Stimulated activated CD8-positive, alpha-beta memory T cell treated with anti-CD3 and anti-CD28 coated beads, Interleukin-4, amount 100 ng/mL, for 1 hour (primary cell): ENCODE measurements around the gene FBXL7.

Source experiments
- DNase-seq, 2 donors: peaks; one replicate each; pipeline ENCODE4 v3.0.0-alpha.2; 2020; ENCODE audit warnings: low read depth in 2 of 2, low spot score in 1 of 2

Gene FBXL7

DNA sequence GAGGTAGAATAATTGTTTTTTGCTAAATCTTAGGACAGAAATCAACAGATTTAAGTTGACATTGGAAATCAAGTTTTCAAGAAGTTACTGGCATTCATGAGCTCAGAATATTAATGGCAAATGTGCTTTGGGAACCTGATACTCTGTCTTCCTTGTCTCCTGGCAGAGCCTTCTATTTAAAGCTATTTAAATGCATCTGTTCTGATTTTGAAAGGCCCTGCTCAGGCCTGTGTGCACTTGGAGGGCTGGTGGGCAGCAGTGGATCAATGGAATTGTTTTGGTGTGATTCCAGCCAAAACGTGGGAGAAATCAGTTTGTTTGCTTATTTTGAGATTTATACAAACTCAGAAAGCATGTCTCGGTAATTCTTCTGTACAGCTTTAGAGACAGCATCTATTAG is 38.5 kb downstream of the FBXL7 start:
- no peak for DNase-seq

DNA sequence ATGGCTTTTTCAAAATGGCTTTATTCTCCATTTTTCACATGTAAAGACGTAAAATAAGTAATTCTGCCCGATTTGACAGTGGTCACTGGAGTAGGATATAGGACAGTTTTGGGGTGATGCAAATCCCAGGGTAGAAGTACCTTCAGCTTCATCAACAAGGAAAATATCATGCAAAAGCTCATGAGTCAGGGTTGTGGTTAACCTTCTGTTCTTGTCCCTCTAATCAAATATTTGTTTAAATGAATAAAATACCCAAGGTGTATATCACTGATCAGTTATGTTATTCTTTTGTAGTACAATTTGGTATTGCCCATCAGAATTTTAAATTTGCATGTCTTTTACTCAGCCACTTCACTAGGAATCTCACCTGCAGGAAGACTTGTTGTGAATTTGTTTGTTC is 40.0 kb downstream of the FBXL7 start:
- no peak for DNase-seq

DNA sequence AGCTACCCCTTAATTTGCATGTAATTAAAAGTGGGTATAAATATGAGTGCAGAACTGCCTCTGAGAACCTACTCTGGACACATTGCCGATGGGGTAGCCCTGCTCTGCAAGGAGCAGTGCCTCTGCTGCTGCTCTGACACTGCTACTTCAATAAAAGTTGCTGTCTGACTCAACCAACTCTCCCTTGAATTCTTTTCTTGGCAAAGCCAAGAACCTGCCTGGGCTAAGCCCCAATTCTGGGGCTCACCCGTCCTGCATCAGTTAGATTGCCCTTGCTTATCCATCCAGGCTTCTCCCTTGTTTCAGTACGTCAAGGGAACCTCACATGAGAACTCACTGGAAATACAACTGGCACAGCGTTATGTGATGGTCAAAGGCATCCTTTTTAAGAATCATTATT is 44.1 kb downstream of the FBXL7 start:
- no peak for DNase-seq

DNA sequence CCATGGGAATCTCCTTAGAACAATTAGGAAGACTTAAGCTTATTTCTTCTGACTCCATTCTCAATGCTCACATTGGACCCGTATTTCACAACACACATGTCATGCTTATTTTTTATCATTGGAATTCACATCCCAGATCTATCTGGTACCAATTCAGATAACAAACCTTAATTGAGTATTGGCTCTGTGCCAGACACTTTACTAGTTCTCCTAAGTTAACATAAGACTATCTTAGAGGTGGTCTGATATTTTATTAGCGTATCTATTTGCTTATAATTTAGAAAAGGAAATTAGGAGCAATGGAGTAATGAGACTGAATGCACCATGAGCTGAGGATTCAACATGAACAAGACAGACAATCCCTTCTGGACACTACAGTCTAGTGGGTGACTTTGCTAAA is 45.1 kb downstream of the FBXL7 start:
- DNase-seq, result no peak

DNA sequence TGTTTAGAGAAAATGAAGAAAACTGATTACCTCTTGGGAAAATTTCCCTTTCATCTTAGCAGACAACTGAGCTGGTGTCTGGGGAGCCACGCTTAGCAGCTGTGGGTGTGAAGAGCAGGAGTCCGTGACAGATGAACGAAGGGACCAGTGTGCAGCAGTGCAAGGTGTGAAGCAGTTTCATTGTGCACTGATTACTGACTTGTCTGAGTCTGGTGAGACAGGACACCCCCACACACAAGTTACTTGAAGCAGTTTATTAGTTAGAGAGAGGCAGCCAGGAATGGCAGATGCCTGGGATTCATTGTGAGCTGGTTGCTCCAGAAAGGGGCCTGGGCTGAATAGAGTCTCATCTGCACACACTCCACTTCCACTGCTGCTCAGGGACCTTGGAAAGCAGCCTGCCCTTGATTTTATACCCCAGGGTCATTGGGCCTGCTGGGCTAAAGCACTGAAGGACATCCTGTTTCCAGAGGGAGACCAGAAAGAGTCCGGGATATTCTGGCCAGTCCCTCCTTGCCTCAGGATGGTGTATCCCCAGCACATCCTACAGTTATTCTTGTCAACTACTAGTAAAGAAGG is 47.4 kb downstream of the FBXL7 start:
- no peak for DNase-seq

DNA sequence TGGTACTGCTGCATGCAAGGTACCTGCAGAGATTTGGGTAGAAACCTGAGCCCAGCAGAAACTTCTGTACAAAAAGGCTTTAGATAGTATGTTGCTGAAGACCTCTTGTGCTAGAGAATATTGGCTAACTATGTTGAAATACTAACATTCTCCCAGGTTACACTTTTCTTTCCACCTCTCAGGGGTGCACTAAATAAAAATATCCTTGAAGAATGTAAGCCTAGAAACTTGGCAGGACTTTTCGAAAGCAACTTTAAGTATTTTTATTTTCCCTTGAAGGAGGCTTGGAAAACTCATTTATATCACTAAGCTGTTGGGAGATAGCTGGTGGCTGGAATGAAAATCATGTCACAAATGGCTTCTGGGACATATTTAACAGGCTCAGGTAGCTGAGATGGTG is 50.0 kb downstream of the FBXL7 start:
- no peak for DNase-seq

DNA sequence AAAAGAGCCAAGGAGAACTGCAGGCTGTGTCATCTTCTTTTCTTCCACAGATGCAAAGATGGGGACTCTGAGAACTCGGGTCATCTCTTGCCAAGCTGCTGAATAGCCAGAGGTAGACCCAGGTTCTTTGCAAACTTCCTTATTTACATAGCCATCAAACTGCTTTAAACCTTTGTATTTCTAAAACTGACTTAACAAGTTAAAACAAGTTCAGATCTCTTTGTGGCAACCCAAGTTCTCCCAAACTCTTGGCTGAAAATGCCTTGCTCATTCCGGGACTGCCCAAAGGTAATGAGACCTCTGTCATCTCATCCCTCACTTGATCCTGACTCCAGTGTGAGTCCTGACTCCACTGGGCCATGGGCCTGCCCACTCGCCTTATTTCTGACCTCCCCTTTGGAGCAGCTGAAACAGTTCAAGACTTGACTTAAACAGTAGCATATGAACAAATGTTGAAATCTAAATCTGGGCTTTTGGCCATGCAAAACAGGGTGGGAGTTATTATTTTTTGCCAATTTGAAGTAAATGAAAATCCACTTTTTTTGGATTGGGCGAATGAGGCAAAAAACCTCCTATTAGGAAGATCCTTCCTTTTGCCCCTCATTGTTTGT is 50.6 kb downstream of the FBXL7 start:
- no peak for DNase-seq

DNA sequence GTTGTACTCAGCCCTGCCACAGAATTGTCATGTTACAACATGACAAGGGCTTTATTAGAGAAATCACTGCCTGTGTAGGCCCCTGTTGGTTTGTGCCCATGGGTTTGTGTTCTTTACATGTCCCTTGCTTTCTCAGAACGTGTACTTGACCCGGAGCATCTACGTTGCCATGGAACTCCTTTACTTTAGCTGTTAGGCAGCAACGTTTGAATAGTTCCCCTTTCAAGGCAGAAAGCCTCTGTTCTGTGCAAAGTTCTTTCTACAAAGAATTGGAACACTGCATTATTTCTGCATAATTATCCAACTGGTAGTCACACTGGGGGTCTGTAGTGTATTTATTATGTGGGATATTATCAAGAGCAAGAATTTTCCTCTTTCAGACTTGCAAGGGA is 51.1 kb downstream of the FBXL7 start:
- no peak for DNase-seq

DNA sequence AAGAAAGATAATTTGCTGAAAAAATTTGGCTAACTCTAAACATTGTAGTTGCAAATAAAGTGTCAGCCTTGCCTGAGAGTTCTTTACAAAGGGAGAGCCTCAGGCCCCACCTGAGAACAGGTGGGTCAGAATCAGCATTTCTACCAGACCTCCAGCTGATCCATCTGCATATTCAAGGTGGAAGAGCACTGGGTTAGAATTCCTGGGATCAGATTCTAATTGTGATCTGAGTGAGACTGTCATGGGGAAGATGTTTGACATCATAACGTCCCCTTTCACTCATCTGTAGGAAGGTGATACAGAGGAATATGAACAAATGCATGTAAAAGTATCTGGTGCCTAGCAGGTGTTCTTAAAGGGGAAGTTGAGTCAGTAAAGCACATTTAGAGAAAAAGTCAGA is 54.6 kb downstream of the FBXL7 start:
- no peak for DNase-seq

DNA sequence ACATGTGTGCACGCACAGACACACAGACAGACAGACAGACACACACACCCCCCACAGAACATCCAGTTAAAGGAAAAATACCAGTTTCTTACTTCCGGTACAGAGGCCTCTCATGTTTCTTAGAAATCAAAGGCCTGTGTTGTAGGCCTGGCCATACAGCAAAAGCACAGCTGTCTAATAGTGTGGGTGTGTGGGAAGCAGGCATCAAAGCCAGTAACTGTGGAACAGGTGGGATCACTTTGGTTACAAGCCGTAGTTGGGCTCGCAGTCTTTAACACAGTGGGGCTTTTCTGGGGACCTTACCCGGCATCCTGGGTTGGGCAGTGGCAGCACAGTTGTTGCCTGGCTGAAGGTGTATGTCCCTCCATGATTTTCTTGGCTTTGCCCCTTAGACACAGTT is 55.2 kb downstream of the FBXL7 start:
- DNase-seq, result no peak

DNA sequence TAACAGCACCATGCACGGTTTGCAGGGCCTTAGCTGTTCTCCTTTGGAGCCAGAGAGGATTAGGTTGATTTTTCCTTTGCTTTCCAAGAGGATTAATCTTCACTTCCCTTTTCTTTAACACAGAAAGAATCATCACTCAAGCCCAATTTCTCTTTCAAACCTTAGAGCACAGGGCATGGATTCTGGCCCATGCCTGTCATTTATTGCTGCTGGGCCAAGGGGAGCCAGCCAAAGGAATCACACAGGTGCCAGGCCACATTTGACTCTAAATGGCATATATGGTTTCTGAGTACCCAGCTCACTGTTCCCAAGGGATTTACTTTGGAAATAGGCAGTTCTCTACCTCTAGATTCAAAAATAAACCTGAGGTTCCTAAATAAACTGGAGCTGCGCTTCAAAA is 58.3 kb downstream of the FBXL7 start:
- no peak for DNase-seq

DNA sequence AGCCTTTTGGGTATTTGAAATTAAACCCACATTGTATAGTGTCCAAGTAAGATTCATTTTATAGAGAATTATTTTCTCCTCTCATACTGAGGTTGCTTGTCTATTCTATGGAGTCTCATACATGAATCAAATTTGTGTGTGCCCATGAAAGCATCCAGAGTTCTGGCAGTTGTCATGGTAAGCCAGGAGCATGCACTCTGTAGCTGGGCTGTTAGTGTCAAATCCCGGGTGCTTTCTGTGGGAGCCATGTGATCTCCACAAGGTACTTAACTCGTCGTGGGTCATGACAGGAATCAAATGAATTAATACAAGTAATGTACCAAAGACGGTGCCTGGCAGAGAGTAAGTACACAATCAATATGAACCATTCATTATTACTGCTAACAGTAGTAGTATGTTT is 58.7 kb downstream of the FBXL7 start:
- no peak for DNase-seq

DNA sequence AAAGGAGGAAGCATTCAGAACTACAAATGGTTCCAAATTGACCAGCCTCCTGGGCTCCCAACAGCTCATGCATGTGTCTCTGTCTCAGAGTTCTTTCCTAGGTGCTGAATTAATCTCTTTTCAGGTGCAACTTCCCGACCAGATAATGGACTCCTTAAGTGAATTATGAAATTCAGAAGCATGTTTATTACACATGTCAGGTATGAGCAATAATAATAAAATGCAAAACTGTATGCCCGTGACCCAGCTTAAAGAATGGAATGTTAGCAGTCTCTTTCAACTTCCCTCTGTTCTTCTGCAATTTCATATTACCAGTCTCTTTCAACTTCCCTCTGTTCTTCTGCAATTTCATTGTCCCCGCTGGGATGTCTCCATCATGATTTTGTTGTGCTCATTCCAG is 60.4 kb downstream of the FBXL7 start:
- DNase-seq, result no peak

DNA sequence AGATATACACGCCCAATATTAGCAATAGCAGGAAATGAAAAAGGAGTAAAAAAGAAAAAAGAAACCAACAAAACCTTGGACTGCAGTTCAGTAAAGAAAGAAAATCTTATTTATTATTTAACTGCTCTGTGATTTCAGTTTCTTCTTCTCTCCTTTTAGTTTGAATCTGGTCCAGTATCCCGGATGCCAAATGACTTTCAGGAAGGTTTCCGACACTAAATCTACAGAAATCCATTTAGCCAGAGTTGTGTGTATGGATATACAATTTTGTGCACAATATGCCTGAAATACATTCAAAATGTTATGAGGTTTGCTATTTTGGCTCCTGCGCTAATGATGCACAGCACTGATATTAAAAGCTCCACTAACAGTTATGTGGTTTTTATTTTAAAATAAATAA is 64.5 kb downstream of the FBXL7 start:
- DNase-seq, result no peak

DNA sequence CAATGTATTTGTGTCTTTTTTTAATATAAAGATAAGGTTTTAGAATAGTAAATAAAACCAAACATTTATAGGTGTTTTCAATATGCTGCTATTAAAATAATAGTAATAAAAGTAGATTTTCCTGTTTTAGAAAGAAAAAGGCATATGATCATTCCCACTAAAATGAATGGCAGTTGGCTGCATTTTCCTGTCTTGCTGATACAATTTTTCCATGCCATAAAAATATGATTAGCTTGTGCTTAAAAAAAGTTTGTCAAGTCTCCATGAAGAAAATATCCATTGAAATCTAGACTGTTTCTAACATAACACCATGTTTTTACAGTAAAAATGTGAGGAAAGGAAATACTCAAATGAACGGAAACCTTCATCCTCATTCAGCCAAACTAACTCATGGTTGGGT is 65.0 kb downstream of the FBXL7 start:
- DNase-seq, result no peak

DNA sequence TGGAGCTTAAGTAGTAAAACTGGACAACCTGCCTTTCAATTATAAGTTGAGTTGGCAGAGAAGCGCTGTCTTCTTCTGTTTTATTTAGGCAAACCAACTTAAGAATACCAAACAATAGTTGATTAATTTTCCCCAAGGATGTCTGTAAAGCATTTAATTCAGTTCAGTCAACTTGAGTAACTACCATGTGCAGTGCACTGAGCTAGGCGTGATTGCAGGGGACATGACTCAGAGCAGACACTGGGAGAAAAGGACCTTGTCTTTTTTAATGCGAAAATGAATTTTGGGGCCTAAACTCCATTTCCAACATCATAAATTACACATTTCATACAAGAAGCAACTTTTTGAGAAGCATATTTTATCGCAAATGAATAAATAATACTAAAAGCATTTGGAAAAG is 66.3 kb downstream of the FBXL7 start:
- no peak for DNase-seq

DNA sequence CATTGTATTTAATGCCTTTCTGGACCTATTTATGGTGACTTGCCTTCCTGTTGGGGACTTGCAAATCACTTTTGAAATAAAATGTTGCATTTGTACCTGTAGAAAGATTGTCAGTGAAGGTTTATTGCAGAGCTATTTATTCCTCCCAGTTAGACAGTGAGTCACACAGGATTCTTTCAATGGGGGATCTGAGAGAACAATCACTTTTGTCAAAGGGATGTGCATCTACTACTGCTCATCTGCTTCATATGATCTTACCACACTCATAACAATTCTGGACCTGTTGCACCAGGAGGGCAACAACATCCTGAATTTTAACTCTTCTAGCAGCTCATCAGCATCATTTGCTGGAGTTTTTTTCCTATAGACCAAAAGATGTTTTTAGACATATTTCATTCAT is 66.8 kb downstream of the FBXL7 start:
- DNase-seq, result no peak

DNA sequence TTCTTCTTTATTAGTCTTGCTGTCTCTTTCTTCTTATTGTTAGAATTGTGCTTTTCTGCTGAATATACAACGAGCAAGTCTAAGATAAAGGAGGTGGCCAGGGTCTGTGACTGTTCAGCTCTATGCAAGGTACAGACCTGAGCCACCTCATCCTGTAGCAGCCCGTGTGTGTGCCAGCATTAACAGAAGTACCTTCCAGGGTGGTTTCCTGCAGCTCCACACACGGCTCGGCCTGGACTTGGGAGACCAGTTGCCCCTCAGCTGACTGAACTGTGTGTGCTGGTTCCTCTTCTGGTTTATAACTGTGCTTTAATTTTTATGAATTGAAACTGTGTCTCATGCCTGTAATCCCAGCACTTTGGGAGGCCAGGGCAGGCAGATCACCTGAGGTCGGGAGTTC is 70.5 kb downstream of the FBXL7 start:
- DNase-seq, result no peak

DNA sequence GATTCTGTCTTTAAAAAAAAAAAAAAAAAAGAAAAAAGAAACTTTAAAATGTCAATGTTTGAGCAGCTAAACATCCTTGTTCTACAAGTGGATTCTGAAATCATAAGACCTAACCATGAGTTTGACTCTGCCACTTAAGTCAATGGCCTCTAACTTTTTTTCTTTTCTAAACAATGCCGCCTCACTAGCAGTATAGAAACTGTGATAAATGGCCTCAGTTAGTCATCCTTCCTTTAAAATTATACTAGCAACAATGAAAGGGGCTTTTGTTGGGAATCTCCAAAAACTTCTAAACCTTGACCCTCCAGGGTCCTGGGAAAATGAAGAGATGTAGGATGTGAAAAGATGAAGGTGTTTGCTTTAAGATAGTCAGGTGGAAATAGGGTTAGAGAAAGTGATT is 71.1 kb downstream of the FBXL7 start:
- DNase-seq, result no peak

DNA sequence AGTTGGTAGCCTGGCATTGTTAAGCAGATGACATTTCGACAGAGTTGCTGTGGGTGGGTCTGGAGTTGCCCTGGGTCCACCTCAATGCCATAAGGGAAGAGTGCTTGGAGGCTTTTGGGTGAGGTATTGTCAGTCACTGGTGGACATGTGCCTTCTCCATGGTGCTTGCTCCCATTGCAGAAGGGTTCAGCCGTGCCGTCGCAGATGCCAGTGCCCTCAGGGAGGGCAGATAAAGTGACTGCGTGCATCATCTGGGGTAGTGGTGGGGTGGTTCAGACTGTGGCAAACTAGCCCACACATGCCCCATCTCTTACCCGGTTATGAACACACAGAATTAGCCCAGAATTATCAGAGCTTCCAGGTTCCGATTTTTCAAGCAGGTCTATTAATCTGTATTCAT is 71.6 kb downstream of the FBXL7 start:
- DNase-seq, result no peak

DNA sequence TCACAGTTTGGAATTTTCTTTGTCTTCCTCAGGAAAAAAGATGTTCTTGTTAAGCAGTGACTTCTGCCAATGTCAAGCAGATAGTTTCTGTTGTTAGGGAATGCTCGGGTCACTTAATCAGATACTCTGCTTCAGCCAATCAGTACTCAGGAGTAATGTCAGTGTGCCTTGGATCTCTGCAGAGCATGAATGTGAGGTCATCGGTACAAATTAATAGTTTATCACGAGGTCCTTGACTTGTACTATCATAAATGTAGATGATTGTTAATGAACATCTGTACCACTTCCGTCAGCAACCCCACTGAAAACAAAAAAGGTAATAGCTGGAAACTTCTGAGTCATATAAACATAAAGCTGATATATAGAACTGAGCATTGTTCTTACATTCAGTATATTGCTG is 73.6 kb downstream of the FBXL7 start:
- DNase-seq, result no peak

DNA sequence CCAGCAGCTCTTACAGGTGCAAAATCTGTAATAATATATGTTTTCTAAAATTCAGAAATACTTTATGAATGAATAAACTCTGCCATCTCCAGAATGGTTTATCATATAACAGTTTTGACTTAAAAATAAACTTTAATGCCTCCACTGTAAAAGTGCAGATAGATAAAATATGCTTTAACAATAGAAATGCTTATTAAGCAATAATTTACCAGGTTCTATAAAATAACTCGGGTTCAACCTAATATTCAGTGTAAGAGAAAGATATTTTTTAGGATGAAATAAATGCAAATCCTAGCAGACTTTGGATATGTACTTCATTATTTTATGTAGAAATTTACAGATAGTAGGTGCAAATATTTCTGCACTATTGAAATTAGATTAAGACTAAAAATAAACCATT is 74.1 kb downstream of the FBXL7 start:
- DNase-seq, result no peak

DNA sequence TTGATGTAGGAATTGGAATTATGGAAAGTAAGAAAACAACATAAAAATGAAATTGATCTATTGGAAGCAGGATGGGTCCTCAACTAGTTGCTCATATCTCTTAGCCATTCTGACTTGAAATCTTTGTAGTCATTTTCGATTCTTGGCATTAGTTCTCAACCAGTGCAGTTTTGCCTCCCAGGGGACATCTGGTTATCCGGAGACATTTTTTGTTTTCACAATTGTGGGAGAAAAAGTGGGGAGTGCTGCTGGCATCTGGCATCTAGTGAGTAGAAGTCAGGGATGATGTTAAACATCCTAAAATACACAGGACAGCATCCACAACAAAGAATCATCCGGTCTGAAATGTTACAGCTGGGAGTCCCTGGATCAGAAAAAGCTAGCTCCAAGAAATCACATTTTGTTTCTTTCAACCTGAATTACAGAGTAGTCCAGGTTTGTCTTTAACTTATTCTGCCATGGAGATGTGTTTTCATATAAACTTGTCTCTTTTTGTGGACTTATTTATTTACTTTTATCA is 74.9 kb downstream of the FBXL7 start:
- no peak for DNase-seq
